ENCODE measurements around the gene ATXN1.

- no peak for TF ChIP-seq CTCF (conservative IDR thresholded peaks at IDR 0.05; ENCODE audit: low read depth, low read length)
- TF ChIP-seq EZH2 (IDR thresholded peaks at IDR 0.05; ENCODE audit: borderline replicate concordance, low read depth, low read length, poor library complexity, severe bottlenecking) = no peak
Measured at GRCh38 chr6:16533721-16534136, 227.5 kb downstream of the ATXN1 start.
